CD8-positive, alpha-beta memory T cell (primary cell): ENCODE results near the gene ANKRD2. TPM values are rescaled to one million over a fixed set of nuclear protein-coding genes. Genes with fewer than 3 reads are reported as not detected.

Experiments used
- CTCF ChIA-PET: fragments of 350-600 bp; sonication (Branson Sonifier 250); formaldehyde crosslinking; loops from one replicate; lab custom pipeline; 2021; ENCODE audit warnings: antibody characterized with exemption; lab: Charles Lee
- POLR2A ChIA-PET: fragments of 350-600 bp; sonication (Branson Sonifier 250); formaldehyde crosslinking; loops from one replicate; lab custom pipeline; 2021; ENCODE audit warnings: antibody characterized with exemption; lab: Charles Lee
- DNase-seq, 5 donors: peaks; one replicate each; pipeline versions ENCODE4 v3.0.0 to v3.0.0-alpha.2; 2020 to 2022; ENCODE audit warnings: mixed read lengths in 1 of 5
- H3K27ac ChIP-seq: one replicate; pipeline ENCODE4 v1.7.0; 2013; ENCODE audit warnings: low read depth, mild to moderate bottlenecking, low read length, moderate library complexity
- H3K27me3 ChIP-seq: 2 replicates; pipeline ENCODE4 v1.7.0; 2013; ENCODE audit warnings: low read length, mild to moderate bottlenecking; ENCODE audit not compliant: insufficient read depth, poor library complexity, severe bottlenecking
- H3K36me3 ChIP-seq: 2 replicates; pipeline ENCODE4 v1.7.0; 2013; ENCODE audit warnings: mild to moderate bottlenecking, low read length, moderate library complexity; ENCODE audit not compliant: insufficient read depth
- H3K4me1 ChIP-seq: 2 replicates; pipeline ENCODE4 v1.7.0; 2013; ENCODE audit warnings: mild to moderate bottlenecking, low read length, moderate library complexity; ENCODE audit not compliant: insufficient read depth
- H3K4me3 ChIP-seq: 2 replicates; pipeline ENCODE4 v1.7.0; 2013; ENCODE audit warnings: mild to moderate bottlenecking, low read length
- H3K9me3 ChIP-seq: 2 replicates; pipeline ENCODE4 v1.7.0; 2013; ENCODE audit warnings: mild to moderate bottlenecking, low read length
- H3K27ac Mint-ChIP-seq, 8 donors: one replicate each; pipeline ENCODE4 v1.8.0; 2020 to 2021; ENCODE audit warnings: mixed read lengths in 8 of 8, mild to moderate bottlenecking in 6 of 8, inconsistent platforms in 3 of 8, moderate library complexity in 3 of 8
- H3K27me3 Mint-ChIP-seq, 2 donors: one replicate each; pipeline ENCODE4 v1.8.0; 2020 to 2021; ENCODE audit warnings: mixed read lengths in 2 of 2, mild to moderate bottlenecking in 1 of 2, moderate library complexity in 1 of 2
- H3K36me3 Mint-ChIP-seq, 3 donors: one replicate each; pipeline ENCODE4 v1.8.0; 2020 to 2021; ENCODE audit warnings: mixed read lengths in 3 of 3, inconsistent platforms in 1 of 3, mild to moderate bottlenecking in 1 of 3
- H3K4me1 Mint-ChIP-seq, 3 donors: one replicate each; pipeline ENCODE4 v1.8.0; 2020 to 2021; ENCODE audit warnings: mixed read lengths in 3 of 3, inconsistent platforms in 1 of 3, mild to moderate bottlenecking in 1 of 3
- H3K4me3 Mint-ChIP-seq, 7 donors: one replicate each; pipeline ENCODE4 v1.8.0; 2020 to 2021; ENCODE audit warnings: mixed read lengths in 7 of 7, mild to moderate bottlenecking in 6 of 7, moderate library complexity in 4 of 7, inconsistent platforms in 2 of 7
- H3K9me3 Mint-ChIP-seq, 5 donors: one replicate each; pipeline ENCODE4 v1.8.0; 2020 to 2022; ENCODE audit warnings: mixed read lengths in 5 of 5, mild to moderate bottlenecking in 3 of 5, moderate library complexity in 2 of 5, inconsistent platforms in 1 of 5
- polyA plus RNA-seq: library from polyadenylated mRNA; unstranded; fragments of 300-500 nt; fragmentation: Illumina TruSeq; gene quantifications from one replicate; pipeline ENCODE4 v1.2.3, GENCODE V29; 2021
- total RNA-seq, 2 experiments: library from RNA; stranded (reverse); gene quantifications; one replicate each; pipeline ENCODE4 v1.2.3, GENCODE V29; 2021

Gene ANKRD2
- total and polyA plus RNA-seq, 3 experiments from 2014 or later = not detected

DNA sequence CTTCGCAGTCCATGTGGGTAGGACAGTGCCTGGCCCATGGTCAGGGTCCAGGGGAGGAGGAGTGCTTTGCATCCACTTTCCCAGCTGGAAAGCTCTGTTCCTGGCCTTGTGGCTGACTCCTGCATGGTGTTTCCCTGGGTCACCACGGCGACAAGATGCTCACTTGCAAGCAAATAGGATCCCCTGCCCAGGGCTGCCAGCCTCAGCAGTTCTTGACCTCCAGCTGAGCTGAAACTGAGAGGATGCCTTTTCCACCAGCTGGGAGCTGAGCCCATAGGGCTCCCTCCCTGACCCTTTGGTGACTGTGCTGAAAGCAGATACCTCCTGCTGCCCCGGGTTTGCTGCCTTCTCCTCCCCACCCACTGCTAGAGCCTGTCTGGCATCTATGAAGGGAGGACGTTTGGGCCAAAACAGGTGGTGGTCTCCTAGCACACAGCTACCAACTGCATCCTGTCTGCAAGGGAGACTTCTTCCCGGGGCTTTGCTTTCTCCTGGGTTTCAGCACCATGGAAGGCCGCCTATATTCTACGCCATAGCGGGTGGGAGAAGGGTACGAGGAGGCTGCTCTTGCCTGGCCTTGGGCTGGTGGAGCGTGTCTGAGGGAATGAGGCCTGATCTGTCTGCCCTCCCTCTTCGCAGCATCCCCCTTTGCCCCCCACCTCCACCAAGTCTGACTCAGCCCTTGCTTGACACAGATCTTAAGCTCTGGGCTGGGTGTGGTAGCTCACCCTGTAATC lies 39.5 kb upstream of the ANKRD2 start:
- DNase-seq = no peak
- Histone ChIP-seq H3K4me3 (no peak overlapping the region), H3K9me3 (no peaks in the 10 kb centered on the region), H3K36me3 (no peaks in the 10 kb centered on the region), H3K4me1 (no peaks in the 10 kb centered on the region), H3K27me3 (no peaks in the 10 kb centered on the region), H3K27ac (no peak overlapping the region)
- Mint-ChIP-seq H3K27ac (no peak overlapping the region), H3K9me3 (peaks cover 0 to 2% (median 0%) of the 10 kb centered on the region in 5 donors), H3K27me3 (peaks cover 0 to 3% of the 10 kb centered on the region in 2 donors), H3K4me1 (no peaks in the 10 kb centered on the region), H3K36me3 (peaks cover 0 to 4% (median 0%) of the 10 kb centered on the region in 3 donors), H3K4me3 (no peak overlapping the region)
- POLR2A ChIA-PET = no interaction called here
- CTCF ChIA-PET = interaction anchor here (0.9 kb wide), 1 partner anchor 10 kb away, joined by 3 read pairs; no protein-coding TSS in a partner anchor

DNA sequence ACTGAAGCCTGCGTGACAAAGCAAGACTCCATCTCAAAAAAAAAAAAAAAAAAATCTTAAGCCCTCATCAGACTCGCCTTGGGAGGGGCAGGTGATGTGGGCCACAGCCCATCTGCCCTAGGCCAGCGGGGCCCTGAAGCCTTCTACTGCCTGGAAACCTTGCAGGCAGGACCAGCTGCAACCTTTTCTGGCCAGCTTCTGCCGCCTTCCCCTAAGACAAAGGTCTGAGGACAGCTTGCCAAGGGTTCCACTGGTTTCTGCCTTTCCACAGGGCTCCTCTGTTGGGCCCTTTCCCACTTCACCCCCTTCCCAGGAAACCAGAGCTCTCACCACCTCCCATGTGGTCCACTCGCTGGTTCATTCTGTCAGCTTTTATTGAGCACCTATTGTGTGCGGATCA lies 38.7 kb upstream of the ANKRD2 start:
- DNase-seq = no peak
- Mint-ChIP-seq H3K4me3 (no peak overlapping the region), H3K9me3 (peaks cover 0 to 2% (median 0%) of the 10 kb centered on the region in 5 donors), H3K36me3 (peaks cover 0 to 4% (median 0%) of the 10 kb centered on the region in 3 donors), H3K27me3 (peaks cover 0 to 3% of the 10 kb centered on the region in 2 donors), H3K27ac (no peak overlapping the region), H3K4me1 (no peaks in the 10 kb centered on the region)
- ChIA-PET POLR2A (no interaction called here), CTCF (interaction anchor here (0.8 to 1.5 kb wide), 3 partner anchors 8 to 20 kb away, joined by 3 to 4 read pairs (median 3); no protein-coding TSS in a partner anchor)
- Histone ChIP-seq H3K4me3 (no peak overlapping the region), H3K4me1 (no peaks in the 10 kb centered on the region), H3K27ac (no peak overlapping the region), H3K27me3 (no peaks in the 10 kb centered on the region), H3K9me3 (no peaks in the 10 kb centered on the region), H3K36me3 (no peaks in the 10 kb centered on the region)

DNA sequence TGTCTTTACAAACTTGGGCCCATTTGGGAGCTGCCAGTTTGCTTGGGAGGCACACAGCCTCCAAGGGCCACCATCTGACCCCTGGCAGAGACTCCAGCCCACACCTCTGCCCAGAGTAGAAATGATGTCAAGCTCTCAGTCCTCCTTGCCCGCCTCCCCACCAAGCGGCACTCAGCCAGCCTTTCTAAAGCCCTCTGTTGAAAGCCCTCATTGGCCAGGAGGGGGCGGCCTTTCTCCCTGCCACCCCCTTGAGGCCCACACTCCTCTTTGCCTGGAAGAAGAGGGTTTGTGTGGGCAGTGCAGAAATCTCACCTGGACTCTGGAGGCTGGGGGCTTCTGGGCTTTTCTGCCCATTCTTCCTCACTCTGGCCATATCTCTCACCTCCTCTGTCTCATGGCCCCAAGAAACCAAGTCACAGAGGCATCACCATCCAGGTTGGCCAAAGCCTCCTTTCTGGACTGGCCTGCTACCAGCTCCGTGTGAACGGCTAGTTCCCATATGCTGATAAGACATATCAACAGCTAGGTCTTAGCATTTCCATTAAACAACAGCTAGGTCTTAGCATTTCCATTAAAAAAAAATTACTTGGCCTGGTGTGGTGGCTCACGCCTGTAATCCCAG lies 37.7 kb upstream of the ANKRD2 start:
- no peak overlapping the region for H3K27ac Mint-ChIP-seq
- no peak for DNase-seq
- H3K27me3 Mint-ChIP-seq = peaks cover 0 to 5% of the 10 kb centered on the region in 2 donors
- ChIA-PET POLR2A (interaction anchor here (0.6 kb wide), 1 partner anchor 8 kb away, joined by 4 read pairs; no protein-coding TSS in a partner anchor), CTCF (interaction anchor here (0.8 to 1.5 kb wide), 5 partner anchors 7 to 19 kb away, joined by 3 to 4 read pairs (median 3); no protein-coding TSS in a partner anchor)
- H3K27ac ChIP-seq = no peak overlapping the region
- no peaks in the 10 kb centered on the region for H3K4me1 Mint-ChIP-seq
- peaks cover 0 to under 1% (median 0%) of the 10 kb centered on the region in 5 donors for H3K9me3 Mint-ChIP-seq
- peaks cover 0 to 2% (median 0%) of the 10 kb centered on the region in 3 donors for H3K36me3 Mint-ChIP-seq
- no peak overlapping the region for H3K4me3 ChIP-seq
- no peaks in the 10 kb centered on the region for H3K27me3 ChIP-seq
- no peaks in the 10 kb centered on the region for H3K4me1 ChIP-seq
- H3K4me3 Mint-ChIP-seq = no peak overlapping the region
- H3K9me3 ChIP-seq = no peaks in the 10 kb centered on the region
- no peaks in the 10 kb centered on the region for H3K36me3 ChIP-seq

DNA sequence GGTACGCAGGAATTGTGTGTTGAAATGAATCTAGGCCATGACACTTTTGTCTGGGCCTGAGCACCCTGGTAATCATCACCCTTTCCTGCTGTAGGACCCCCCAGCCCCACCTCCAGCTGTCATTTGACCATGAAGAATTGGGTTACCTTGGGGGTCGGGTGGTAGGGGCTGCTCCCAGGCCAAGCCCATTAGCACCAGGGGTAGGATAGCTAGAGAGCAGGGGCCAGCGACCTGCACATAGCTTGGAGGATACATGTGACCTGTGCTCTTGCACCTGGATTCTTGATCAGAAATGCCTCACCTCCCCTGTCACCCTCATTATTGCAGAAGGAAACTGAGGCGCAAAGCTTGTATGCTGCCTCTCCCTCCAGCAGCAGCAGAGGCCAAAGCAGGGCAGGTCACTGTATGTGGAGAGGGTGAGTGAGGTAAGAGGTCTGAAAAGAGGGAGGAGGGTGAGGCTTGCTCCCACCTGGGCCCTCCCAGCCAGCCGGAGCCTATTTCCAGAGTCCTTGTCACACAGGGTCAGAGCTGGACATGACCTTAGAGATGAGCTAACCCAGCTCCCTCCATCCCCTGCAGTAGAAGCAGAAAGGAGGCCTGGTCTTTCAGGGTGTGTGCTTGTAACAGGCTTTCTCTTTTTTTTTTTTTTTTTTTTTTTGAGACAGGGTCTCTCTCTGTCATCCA lies 35.3 kb upstream of the ANKRD2 start:
- ChIA-PET CTCF (interaction anchor here (0.6 to 1.4 kb wide), 2 partner anchors 16 to 35 kb away, joined by 3 read pairs; no protein-coding TSS in a partner anchor), POLR2A (no interaction called here)
- H3K27ac Mint-ChIP-seq = no peak overlapping the region
- no peak overlapping the region for H3K4me3 Mint-ChIP-seq
- H3K4me1 Mint-ChIP-seq = no peaks in the 10 kb centered on the region
- no peaks in the 10 kb centered on the region for H3K9me3 ChIP-seq
- no peaks in the 10 kb centered on the region for H3K4me1 ChIP-seq
- DNase-seq = no peak
- H3K36me3 ChIP-seq = no peaks in the 10 kb centered on the region
- no peaks in the 10 kb centered on the region for H3K9me3 Mint-ChIP-seq
- no peak overlapping the region for H3K27ac ChIP-seq
- H3K27me3 Mint-ChIP-seq = peaks cover 0 to 3% of the 10 kb centered on the region in 2 donors
- H3K4me3 ChIP-seq = no peak overlapping the region
- H3K36me3 Mint-ChIP-seq = no peaks in the 10 kb centered on the region
- no peaks in the 10 kb centered on the region for H3K27me3 ChIP-seq

DNA sequence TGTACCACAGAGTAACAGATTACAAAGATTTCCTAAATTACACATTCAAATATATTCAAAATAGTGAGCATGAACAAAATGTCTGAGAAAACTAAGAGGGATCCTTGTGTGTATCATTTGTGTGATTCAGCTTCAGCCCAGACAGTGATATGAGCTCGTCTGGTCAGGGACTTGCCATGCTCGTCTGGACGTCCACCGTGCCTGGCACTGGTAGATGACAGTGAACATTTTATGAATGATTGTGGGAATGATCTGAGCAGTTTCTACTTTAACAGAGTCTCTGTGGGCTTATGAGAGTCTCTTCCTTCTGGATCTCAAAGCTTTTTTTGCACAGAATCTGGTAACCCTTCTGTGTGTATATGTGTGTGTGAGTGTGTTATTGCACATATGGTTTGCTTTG lies 34.2 kb upstream of the ANKRD2 start:
- ChIA-PET POLR2A (no interaction called here), CTCF (no interaction called here)
- Histone ChIP-seq H3K27ac (no peak overlapping the region), H3K4me1 (no peaks in the 10 kb centered on the region), H3K36me3 (no peaks in the 10 kb centered on the region), H3K9me3 (no peaks in the 10 kb centered on the region), H3K27me3 (no peaks in the 10 kb centered on the region), H3K4me3 (no peak overlapping the region)
- H3K36me3 Mint-ChIP-seq = no peaks in the 10 kb centered on the region
- no peaks in the 10 kb centered on the region for H3K9me3 Mint-ChIP-seq
- DNase-seq = no peak
- no peaks in the 10 kb centered on the region for H3K4me1 Mint-ChIP-seq
- H3K27me3 Mint-ChIP-seq = peaks cover 0 to 5% of the 10 kb centered on the region in 2 donors
- no peak overlapping the region for H3K27ac Mint-ChIP-seq
- H3K4me3 Mint-ChIP-seq = no peak overlapping the region

DNA sequence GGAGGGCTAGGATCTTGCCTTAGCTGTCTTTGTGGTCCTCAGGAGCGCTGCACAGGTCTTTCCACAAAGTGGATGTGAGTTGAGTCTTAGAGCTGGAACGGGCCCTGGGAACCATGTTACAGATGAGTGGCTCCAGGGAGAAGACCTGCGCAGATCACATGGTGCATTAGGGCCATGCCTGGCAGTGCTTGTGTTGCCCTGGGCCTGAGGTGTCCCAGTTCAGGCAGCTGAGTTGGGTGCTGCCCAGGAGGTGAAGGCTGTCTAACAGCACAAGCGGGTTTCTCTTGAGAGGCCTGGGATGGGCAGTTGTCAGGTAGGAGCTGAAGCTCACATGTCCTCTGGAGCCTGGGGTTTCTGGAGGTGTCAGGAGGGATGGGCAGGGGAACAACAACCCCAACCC lies 33.7 kb upstream of the ANKRD2 start:
- POLR2A ChIA-PET = no interaction called here
- no peaks in the 10 kb centered on the region for H3K36me3 Mint-ChIP-seq
- CTCF ChIA-PET = no interaction called here

DNA sequence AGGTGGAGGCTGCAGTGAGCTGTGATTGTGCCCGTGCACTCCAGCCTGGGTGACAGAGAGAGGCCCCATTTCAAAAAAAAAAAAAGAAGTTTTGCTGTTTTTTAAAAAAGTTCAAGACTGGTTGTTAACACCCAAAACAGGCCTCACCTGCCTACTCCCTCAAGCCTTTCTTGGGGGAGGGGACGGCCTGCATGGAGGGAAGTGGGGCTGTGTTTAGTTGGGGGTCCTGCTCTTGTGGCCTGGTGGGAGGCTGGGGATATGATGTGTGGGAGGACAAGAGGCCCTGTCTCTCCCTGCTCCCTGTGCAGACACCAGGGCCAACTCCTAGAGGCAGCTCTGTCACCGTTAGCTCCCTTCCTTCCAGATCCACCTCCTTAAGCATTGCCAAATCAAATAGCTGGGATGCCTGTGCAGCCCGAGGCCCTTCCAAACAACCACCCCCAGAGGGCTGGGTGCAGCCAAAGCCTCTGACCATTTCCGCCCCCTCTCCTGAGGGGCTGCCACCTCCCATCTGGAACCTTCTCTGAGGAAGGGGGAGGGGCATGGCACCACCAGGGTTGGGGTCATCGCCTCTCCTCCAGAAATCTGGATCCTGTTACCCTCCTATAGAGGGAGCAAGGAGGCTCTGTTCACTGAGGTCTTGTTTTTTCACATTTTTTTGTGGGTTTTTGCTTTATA lies 32.9 kb upstream of the ANKRD2 start:
- Mint-ChIP-seq H3K9me3 (no peaks in the 10 kb centered on the region), H3K4me1 (no peaks in the 10 kb centered on the region), H3K27me3 (peaks cover 0 to 6% of the 10 kb centered on the region in 2 donors), H3K27ac (peak overlapping the region in 1 of 8 donors; percentile 33), H3K4me3 (no peak overlapping the region), H3K36me3 (no peaks in the 10 kb centered on the region)
- Histone ChIP-seq H3K4me3 (no peak overlapping the region), H3K4me1 (no peaks in the 10 kb centered on the region), H3K9me3 (no peaks in the 10 kb centered on the region), H3K36me3 (no peaks in the 10 kb centered on the region), H3K27me3 (no peaks in the 10 kb centered on the region), H3K27ac (no peak overlapping the region)
- DNase-seq = no peak
- POLR2A ChIA-PET = no interaction called here
- CTCF ChIA-PET = no interaction called here

More for the DNA sequence above, 33.7 kb upstream of the ANKRD2 start:
- H3K4me1 Mint-ChIP-seq = no peaks in the 10 kb centered on the region
- H3K4me3 Mint-ChIP-seq = no peak overlapping the region
- Histone ChIP-seq H3K36me3 (no peaks in the 10 kb centered on the region), H3K27ac (no peak overlapping the region), H3K4me3 (no peak overlapping the region), H3K4me1 (no peaks in the 10 kb centered on the region), H3K27me3 (no peaks in the 10 kb centered on the region), H3K9me3 (no peaks in the 10 kb centered on the region)
- DNase-seq = no peak
- H3K9me3 Mint-ChIP-seq = no peaks in the 10 kb centered on the region
- peaks cover 0 to 6% of the 10 kb centered on the region in 2 donors for H3K27me3 Mint-ChIP-seq
- H3K27ac Mint-ChIP-seq = no peak overlapping the region
